Erythroblast (primary cell): Measurements from ENCODE around the gene TMC1.

ENCODE experiments used
- GATA1 ChIP-seq: IDR thresholded peaks from 2 replicates; pipeline ENCODE4 v1.6.1; 2011; ENCODE audit warnings: low read depth, mild to moderate bottlenecking, control low read depth, low read length, moderate library complexity
- POLR2A ChIP-seq: IDR thresholded peaks from 2 replicates; pipeline ENCODE4 v1.6.1; 2011; ENCODE audit warnings: mild to moderate bottlenecking, low read length

GRCh38 chr9:72597601-72598000 lies 76.2 kb downstream of the TMC1 start:
- TF ChIP-seq POLR2A (no peak), GATA1 (no peak)
